Esophagus squamous epithelium (tissue), 4 donors: ENCODE data around the gene TRIM51.
"Not testable (repeated sequence)": the region's sequence is repeated elsewhere in the genome, so short reads cannot be mapped to it uniquely, and the experiment has no call there.

ENCODE experiments used
- POLR2A ChIP-seq, 4 donors: fragments of 450-650 bp; IDR thresholded peaks; one replicate each; pipeline ENCODE4 v1.6.1; 2017; ENCODE audit warnings: antibody characterized with exemption in 4 of 4, mild to moderate bottlenecking in 4 of 4, moderate library complexity in 3 of 4
- TF ChIP-seq, protein P1 (sequence below), 6 experiments: fragments of 450-650 bp in 4 of 6; fragments of 200-600 bp in 2 of 6; sonication (generic) in 2 of 6; IDR thresholded peaks; one replicate each; pipeline ENCODE4 v1.5.1; 2016 to 2019; ENCODE audit warnings: antibody characterized with exemption in 6 of 6, mild to moderate bottlenecking in 4 of 6, moderate library complexity in 4 of 6

DNA sequence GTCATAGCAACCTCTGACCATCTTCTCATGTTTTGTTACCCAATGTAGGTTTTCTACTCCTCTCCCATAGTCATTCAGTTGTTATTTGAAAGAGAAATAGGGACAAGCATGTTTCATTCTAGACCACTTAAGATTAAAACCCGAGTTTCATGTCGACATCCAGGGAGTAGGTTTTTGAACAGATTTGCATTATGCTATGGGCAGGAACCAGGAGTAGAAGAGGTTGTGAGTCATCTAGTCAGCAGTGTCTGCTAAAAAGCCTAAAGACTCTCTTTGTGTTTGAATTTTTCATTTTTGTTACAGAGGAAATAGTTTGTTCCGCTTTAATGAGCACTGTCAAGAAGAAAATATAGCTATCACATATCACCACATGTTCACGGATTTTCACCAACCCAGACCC lies 1.9 kb downstream of the TRIM51 start:
- not testable (repeated sequence) for TF ChIP-seq POLR2A (IDR thresholded peaks at IDR 0.05)
- TF ChIP-seq, protein P1, sequence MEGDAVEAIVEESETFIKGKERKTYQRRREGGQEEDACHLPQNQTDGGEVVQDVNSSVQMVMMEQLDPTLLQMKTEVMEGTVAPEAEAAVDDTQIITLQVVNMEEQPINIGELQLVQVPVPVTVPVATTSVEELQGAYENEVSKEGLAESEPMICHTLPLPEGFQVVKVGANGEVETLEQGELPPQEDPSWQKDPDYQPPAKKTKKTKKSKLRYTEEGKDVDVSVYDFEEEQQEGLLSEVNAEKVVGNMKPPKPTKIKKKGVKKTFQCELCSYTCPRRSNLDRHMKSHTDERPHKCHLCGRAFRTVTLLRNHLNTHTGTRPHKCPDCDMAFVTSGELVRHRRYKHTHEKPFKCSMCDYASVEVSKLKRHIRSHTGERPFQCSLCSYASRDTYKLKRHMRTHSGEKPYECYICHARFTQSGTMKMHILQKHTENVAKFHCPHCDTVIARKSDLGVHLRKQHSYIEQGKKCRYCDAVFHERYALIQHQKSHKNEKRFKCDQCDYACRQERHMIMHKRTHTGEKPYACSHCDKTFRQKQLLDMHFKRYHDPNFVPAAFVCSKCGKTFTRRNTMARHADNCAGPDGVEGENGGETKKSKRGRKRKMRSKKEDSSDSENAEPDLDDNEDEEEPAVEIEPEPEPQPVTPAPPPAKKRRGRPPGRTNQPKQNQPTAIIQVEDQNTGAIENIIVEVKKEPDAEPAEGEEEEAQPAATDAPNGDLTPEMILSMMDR (IDR thresholded peaks at IDR 0.05): not testable (repeated sequence)
